ENCODE data around the gene RFC3.

RFC3 gene

DNA sequence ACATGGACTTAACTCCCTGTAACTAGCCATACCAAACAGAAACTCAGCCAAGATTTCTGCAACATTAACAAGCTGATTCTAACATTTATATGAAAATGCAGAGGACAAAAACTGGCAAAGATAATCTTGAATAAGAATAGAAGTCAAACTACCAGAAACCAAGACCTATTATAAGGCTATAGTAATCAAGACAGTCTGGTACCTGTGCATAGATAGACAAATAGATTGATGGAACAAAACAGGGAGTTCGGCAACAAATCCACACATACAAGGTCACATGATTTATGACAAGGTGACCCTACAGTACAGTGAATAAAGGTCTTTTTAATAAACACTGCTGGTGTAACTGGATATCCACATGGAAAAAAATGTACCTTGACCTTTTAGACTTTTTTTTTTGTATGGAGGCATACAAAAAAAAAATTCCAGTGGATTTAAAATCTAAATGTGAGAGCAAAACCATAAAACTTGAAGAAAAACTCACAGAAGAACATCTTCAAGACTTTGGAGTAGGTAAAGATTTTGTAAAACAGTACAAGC, 2.9 kb upstream of the RFC3 start:
- Histone ChIP-seq H3K9me3 (ENCODE audit: control insufficient read depth in 1 of 2, low read length in 2 of 2) (no peaks in the 10 kb centered on the region), H3K4me1 (ENCODE audit: control insufficient read depth in 1 of 2, insufficient read depth in 2 of 2, low read length in 2 of 2) (no peaks in the 10 kb centered on the region), H3K36me3 (ENCODE audit: control insufficient read depth in 1 of 2, insufficient read depth in 2 of 2, low read length in 2 of 2) (no peaks in the 10 kb centered on the region), H3K27ac (ENCODE audit: low read length) (no peak overlapping the region), H3K4me3 (ENCODE audit: low read depth in 1 of 2, low read length in 2 of 2) (no peak overlapping the region), H3K27me3 (ENCODE audit: low read depth, low read length) (no peaks in the 10 kb centered on the region)

DNA sequence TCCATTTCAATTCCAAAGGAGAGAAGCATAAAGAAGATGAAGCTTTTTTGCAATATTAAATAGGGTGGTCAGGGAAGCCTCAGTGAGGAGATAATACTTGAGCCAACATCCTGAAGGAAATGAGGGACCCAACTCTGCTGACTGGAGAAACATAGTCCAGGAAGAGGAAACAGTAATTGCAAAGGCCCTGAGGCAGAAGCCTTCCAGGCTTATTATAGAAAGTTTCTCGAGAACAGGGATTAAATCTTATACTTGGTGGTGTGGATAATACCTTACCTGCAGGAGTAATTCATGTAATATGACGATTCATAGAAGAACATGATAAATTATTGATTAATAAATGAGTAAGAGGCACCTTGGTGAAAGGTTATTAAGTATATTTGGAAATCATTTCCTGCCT, 1.0 kb upstream of the RFC3 start:
- peaks cover 0 to 10% of the 10 kb centered on the region in 2 donors for H3K36me3 ChIP-seq (ENCODE audit: control insufficient read depth in 1 of 2, insufficient read depth in 2 of 2, low read length in 2 of 2)
- H3K9me3 ChIP-seq (ENCODE audit: control insufficient read depth in 1 of 2, low read length in 2 of 2): no peaks in the 10 kb centered on the region
- H3K4me3 ChIP-seq (ENCODE audit: low read depth in 1 of 2, low read length in 2 of 2): no peak overlapping the region
- no peaks in the 10 kb centered on the region for H3K4me1 ChIP-seq (ENCODE audit: control insufficient read depth in 1 of 2, insufficient read depth in 2 of 2, low read length in 2 of 2)
- H3K27ac ChIP-seq (ENCODE audit: low read length): no peak overlapping the region
- H3K27me3 ChIP-seq (ENCODE audit: low read depth, low read length): no peaks in the 10 kb centered on the region

DNA sequence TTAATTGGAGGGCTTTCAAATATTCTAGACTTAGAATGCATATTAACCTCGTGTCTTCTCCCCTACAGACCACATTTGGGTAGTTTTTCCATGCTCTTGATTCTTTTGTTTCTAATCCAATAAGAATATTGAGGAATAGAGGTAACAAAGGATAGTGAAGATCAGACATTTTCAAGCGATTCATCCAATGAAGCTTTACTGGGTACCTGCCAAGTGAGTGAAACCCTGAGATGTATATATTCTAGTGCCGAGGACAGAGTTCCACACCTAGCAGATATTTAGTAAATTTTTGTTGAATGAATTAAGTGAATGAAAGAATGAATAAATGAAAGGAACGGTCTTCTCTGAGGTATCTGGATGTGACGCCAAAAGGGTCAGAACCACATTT, 442 bp upstream of the RFC3 start:
- H3K4me3 ChIP-seq (ENCODE audit: low read depth in 1 of 2, low read length in 2 of 2): peak overlapping the region; percentile 83 to 98
- peak overlapping the region; percentile 77 for H3K27ac ChIP-seq (ENCODE audit: low read length)
- no peaks in the 10 kb centered on the region for H3K27me3 ChIP-seq (ENCODE audit: low read depth, low read length)

DNA sequence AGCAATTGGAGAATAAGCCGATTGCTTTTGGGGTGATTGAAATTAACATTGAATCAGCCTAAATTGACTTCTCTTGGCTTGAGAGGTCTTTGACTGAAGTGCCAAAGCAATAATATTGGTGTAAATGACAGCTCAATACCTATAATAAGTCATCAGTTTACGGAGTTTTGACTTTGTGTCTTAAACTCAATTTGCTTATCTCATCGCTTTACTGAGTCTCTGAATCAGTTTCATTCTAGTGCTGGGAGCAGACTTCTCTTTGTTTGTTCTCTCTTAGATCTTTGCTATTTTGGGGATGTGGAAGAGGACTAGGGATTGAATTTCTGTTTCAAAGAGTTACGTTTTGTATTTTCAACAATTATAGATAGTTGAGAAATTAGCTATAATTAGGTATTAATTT, 7.1 kb downstream of the RFC3 start:
- H3K27ac ChIP-seq (ENCODE audit: low read length): no peak overlapping the region

More for the DNA sequence above, 442 bp upstream of the RFC3 start:
- Histone ChIP-seq H3K9me3 (ENCODE audit: control insufficient read depth in 1 of 2, low read length in 2 of 2) (no peaks in the 10 kb centered on the region), H3K36me3 (ENCODE audit: control insufficient read depth in 1 of 2, insufficient read depth in 2 of 2, low read length in 2 of 2) (peaks cover 0 to 10% of the 10 kb centered on the region in 2 donors), H3K4me1 (ENCODE audit: control insufficient read depth in 1 of 2, insufficient read depth in 2 of 2, low read length in 2 of 2) (no peaks in the 10 kb centered on the region)

DNA sequence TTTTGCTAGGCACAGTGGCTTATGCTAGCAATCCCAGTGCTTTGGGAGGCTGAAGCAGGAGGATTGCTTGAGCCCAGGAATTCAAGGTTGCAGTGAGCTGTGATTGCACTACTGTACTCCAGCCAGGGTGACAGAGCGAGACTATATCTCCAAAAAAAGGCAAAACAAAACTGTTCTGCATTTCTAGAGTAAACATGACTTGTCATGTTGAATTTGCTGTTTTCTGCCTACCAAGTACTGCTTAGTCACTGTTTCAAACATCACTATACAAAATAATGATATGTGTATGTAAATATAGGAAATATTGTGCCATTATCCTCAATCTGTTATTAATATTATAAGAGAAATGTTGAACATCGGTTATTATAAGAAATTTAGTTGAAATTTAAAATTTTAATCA, 9.2 kb downstream of the RFC3 start:
- no peaks in the 10 kb centered on the region for H3K4me1 ChIP-seq (ENCODE audit: control insufficient read depth in 1 of 2, insufficient read depth in 2 of 2, low read length in 2 of 2)
- H3K27me3 ChIP-seq (ENCODE audit: low read depth, low read length): no peaks in the 10 kb centered on the region
- no peak overlapping the region for H3K4me3 ChIP-seq (ENCODE audit: low read depth in 1 of 2, low read length in 2 of 2)
- no peak overlapping the region for H3K27ac ChIP-seq (ENCODE audit: low read length)
- H3K9me3 ChIP-seq (ENCODE audit: control insufficient read depth in 1 of 2, low read length in 2 of 2): no peaks in the 10 kb centered on the region
- H3K36me3 ChIP-seq (ENCODE audit: control insufficient read depth in 1 of 2, insufficient read depth in 2 of 2, low read length in 2 of 2): peaks cover 11 to 35% of the 10 kb centered on the region in 2 donors

More for the DNA sequence above, 7.1 kb downstream of the RFC3 start:
- Histone ChIP-seq H3K9me3 (ENCODE audit: control insufficient read depth in 1 of 2, low read length in 2 of 2) (no peaks in the 10 kb centered on the region), H3K4me1 (ENCODE audit: control insufficient read depth in 1 of 2, insufficient read depth in 2 of 2, low read length in 2 of 2) (no peaks in the 10 kb centered on the region), H3K4me3 (ENCODE audit: low read depth in 1 of 2, low read length in 2 of 2) (no peak overlapping the region), H3K27me3 (ENCODE audit: low read depth, low read length) (no peaks in the 10 kb centered on the region), H3K36me3 (ENCODE audit: control insufficient read depth in 1 of 2, insufficient read depth in 2 of 2, low read length in 2 of 2) (peaks cover 15 to 20% of the 10 kb centered on the region in 2 donors)

DNA sequence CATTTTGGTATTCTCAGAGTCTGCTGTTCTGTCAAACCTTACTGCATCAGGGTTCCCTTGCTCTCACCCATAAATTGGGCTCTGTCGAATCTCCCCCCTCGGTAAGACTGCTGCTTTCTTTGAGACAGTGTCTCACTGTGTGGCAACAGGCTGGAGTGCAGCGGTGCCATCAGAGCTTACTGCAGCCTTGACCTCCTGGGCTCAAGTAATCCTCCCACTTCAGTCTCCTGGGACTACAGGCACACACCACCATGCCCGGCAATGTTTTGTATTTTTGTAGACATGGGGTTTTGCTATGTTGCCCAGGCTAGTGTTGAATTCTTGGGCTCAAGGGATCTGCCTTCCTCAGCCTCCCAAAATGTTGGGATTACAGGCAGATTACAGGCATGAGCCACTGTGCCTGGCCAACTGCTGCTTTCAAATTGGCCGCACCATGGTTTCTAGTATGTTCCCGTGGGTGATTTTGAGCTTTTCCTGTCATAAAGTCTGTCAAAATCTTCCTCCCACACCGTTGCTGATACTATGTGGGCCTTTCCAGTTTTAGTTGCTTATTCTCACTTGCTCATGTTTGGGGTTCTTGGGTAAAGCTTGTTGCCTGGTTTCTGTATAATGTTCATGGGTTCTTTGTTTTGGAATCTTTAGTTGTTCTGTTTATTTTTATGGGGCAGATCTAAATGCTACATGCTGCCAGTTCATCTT, 10.6 kb downstream of the RFC3 start:
- no peak overlapping the region for H3K27ac ChIP-seq (ENCODE audit: low read length)
- no peak overlapping the region for H3K4me3 ChIP-seq (ENCODE audit: low read depth in 1 of 2, low read length in 2 of 2)
- H3K4me1 ChIP-seq (ENCODE audit: control insufficient read depth in 1 of 2, insufficient read depth in 2 of 2, low read length in 2 of 2): no peaks in the 10 kb centered on the region
- peaks cover 11 to 37% of the 10 kb centered on the region in 2 donors for H3K36me3 ChIP-seq (ENCODE audit: control insufficient read depth in 1 of 2, insufficient read depth in 2 of 2, low read length in 2 of 2)
- H3K9me3 ChIP-seq (ENCODE audit: control insufficient read depth in 1 of 2, low read length in 2 of 2): no peaks in the 10 kb centered on the region
- H3K27me3 ChIP-seq (ENCODE audit: low read depth, low read length): no peaks in the 10 kb centered on the region

DNA sequence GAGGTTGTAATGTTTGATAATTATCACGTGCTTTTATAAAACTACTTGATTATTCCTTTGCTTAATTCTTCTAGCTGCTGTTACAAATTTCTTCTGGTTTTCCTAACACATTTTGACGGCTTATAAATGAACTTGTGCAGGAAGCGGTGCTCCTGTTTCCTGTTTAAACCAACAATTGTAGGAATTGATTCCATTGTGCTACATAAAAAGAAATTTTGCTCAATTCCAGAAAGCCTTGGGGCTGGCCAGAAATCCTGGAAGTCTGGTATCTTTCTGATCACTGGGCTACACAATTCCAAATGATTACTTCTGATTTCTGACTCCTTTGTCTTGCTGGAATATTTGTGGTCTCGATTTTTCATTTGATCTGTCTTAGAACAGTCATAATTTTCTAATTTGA, 14.9 kb downstream of the RFC3 start:
- H3K27me3 ChIP-seq (ENCODE audit: low read depth, low read length): no peaks in the 10 kb centered on the region
- H3K27ac ChIP-seq (ENCODE audit: low read length): no peak overlapping the region
- peaks cover 14 to 38% of the 10 kb centered on the region in 2 donors for H3K36me3 ChIP-seq (ENCODE audit: control insufficient read depth in 1 of 2, insufficient read depth in 2 of 2, low read length in 2 of 2)
- no peaks in the 10 kb centered on the region for H3K4me1 ChIP-seq (ENCODE audit: control insufficient read depth in 1 of 2, insufficient read depth in 2 of 2, low read length in 2 of 2)
- no peaks in the 10 kb centered on the region for H3K9me3 ChIP-seq (ENCODE audit: control insufficient read depth in 1 of 2, low read length in 2 of 2)
- H3K4me3 ChIP-seq (ENCODE audit: low read depth in 1 of 2, low read length in 2 of 2): no peak overlapping the region

DNA sequence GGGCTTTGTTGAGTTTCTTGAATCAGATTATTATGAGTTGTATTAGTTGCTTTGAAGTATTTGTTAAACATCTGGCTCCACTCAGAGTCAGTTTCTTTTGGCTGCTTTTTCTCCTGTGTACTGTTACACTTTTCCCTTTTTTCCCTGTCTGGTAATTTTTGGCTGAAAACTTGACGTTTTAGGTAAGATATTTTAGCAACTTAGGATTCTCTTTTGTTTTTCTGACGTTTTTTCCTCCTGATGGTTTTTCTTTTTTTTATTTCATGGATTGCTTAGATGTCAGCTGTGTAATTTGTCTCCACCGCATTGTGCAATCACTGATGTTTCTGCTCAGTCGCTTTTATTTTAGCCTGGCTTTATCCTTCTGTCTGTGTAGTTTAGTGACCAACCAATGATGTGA, 20.7 kb downstream of the RFC3 start:
- H3K4me3 ChIP-seq (ENCODE audit: low read depth in 1 of 2, low read length in 2 of 2): no peak overlapping the region
- no peak overlapping the region for H3K27ac ChIP-seq (ENCODE audit: low read length)

DNA sequence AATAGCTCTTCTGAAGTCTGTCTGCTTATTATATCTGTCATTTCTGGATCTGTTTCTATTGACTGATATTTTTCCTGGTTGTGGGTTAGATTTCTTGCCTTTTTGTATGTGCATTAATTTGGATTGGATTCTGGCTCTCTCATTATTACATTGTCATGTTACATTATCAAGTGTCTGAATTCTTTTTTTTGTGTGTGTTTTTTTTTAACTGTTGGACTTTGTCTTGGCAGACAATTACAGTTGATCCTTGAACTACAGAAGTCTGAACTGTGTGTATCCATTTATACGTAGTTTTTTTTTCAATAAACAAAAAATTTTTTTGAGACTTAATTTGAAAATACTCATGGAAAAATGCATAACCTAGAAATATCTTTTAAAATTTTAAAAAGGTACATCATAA, 22.5 kb downstream of the RFC3 start:
- Histone ChIP-seq H3K27ac (ENCODE audit: low read length) (no peak overlapping the region), H3K9me3 (ENCODE audit: control insufficient read depth in 1 of 2, low read length in 2 of 2) (no peaks in the 10 kb centered on the region), H3K27me3 (ENCODE audit: low read depth, low read length) (no peaks in the 10 kb centered on the region), H3K4me3 (ENCODE audit: low read depth in 1 of 2, low read length in 2 of 2) (no peak overlapping the region), H3K36me3 (ENCODE audit: control insufficient read depth in 1 of 2, insufficient read depth in 2 of 2, low read length in 2 of 2) (peaks cover 0 to 8% of the 10 kb centered on the region in 2 donors), H3K4me1 (ENCODE audit: control insufficient read depth in 1 of 2, insufficient read depth in 2 of 2, low read length in 2 of 2) (no peaks in the 10 kb centered on the region)

More for the DNA sequence above, 20.7 kb downstream of the RFC3 start:
- peaks cover 3 to 16% of the 10 kb centered on the region in 2 donors for H3K36me3 ChIP-seq (ENCODE audit: control insufficient read depth in 1 of 2, insufficient read depth in 2 of 2, low read length in 2 of 2)
- no peaks in the 10 kb centered on the region for H3K9me3 ChIP-seq (ENCODE audit: control insufficient read depth in 1 of 2, low read length in 2 of 2)
- H3K4me1 ChIP-seq (ENCODE audit: control insufficient read depth in 1 of 2, insufficient read depth in 2 of 2, low read length in 2 of 2): no peaks in the 10 kb centered on the region
- H3K27me3 ChIP-seq (ENCODE audit: low read depth, low read length): no peaks in the 10 kb centered on the region

DNA sequence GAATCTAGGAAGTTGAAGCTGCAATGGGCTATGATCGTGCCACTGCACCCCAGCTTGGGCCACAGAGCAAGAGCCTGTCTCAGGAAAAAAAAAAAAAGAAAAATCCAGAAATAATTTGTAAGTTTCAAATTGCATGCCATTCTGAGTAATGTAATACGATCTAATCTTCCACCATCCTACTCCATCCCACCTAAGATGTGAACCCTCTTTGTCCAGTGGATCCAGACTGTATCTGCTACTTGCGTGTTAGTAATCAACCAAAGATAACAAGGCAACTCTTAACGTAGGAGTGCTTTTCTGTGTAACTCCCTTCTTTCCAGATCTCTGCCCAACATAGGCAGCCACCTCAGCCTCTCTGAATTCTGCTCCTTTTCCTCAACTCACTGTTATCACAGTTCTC, 24.3 kb downstream of the RFC3 start:
- Histone ChIP-seq H3K27me3 (ENCODE audit: low read depth, low read length) (no peaks in the 10 kb centered on the region), H3K4me1 (ENCODE audit: control insufficient read depth in 1 of 2, insufficient read depth in 2 of 2, low read length in 2 of 2) (no peaks in the 10 kb centered on the region), H3K36me3 (ENCODE audit: control insufficient read depth in 1 of 2, insufficient read depth in 2 of 2, low read length in 2 of 2) (no peaks in the 10 kb centered on the region), H3K27ac (ENCODE audit: low read length) (no peak overlapping the region), H3K9me3 (ENCODE audit: control insufficient read depth in 1 of 2, low read length in 2 of 2) (no peaks in the 10 kb centered on the region), H3K4me3 (ENCODE audit: low read depth in 1 of 2, low read length in 2 of 2) (no peak overlapping the region)

DNA sequence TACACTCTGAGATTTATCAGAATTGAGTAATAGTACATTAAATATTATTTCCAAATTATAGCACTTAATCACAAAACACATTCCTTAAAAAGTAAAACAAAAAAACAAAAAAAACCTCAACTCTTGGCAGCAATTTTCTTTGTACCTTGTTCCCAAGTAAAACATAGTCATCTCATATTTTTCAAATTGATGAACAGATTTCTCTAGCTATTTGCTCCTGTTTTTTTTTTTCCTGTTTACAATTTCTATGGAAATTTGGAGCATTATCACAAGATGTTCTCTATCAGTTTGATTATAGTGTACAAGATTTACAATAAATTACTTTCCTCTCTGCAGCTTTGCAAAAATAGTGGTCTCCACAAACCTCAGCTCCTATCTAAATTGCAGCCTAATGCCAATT, 25.0 kb downstream of the RFC3 start:
- Histone ChIP-seq H3K4me1 (ENCODE audit: control insufficient read depth in 1 of 2, insufficient read depth in 2 of 2, low read length in 2 of 2) (no peaks in the 10 kb centered on the region), H3K9me3 (ENCODE audit: control insufficient read depth in 1 of 2, low read length in 2 of 2) (no peaks in the 10 kb centered on the region), H3K36me3 (ENCODE audit: control insufficient read depth in 1 of 2, insufficient read depth in 2 of 2, low read length in 2 of 2) (no peaks in the 10 kb centered on the region), H3K4me3 (ENCODE audit: low read depth in 1 of 2, low read length in 2 of 2) (no peak overlapping the region), H3K27ac (ENCODE audit: low read length) (no peak overlapping the region), H3K27me3 (ENCODE audit: low read depth, low read length) (no peaks in the 10 kb centered on the region)
